ENCODE measurements around the gene PEAK1. TPM values are rescaled to one million over a fixed set of nuclear protein-coding genes. Genes with fewer than 3 reads are reported as not detected.

The PEAK1 gene
- total RNA-seq, 1 donor from 2014 or later = 125 TPM

DNA sequence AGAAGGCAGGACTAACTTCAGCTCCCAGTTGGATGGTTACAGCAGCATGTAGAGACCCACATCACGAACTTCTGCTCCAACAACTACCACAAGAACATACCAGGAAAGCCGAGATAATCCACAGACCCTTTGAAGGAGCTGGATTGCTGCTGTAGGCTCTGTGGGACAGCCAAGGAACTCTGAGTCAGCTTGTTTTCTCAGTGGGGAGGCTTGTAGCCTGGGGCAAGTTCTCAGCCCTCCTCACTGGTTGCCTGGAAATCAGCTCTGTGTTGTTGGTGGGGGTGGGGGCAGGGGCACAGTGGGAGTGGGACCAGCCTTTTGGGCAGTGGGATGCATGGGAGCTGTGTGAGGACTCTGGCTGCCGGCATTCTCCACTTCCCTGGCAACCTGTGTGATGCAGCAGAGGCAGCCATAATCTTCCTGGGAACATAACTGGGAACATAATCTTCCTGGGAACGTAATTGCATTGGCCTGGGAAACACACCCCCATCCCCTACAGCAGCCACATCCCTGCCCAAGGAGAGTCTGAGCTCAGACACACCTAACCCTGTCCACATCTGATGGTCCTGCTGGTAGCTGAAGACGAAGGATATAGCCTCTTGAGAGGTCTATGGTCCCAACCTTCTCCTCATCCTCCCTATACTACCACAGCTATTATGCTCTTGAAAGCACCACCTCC, 153.1 kb downstream of the PEAK1 start:
- Mint-ChIP-seq H3K27me3 (ENCODE audit: unreplicated experiment) (no peaks in the 10 kb centered on the region), H3K36me3 (ENCODE audit: unreplicated experiment) (peaks cover 43% of the 10 kb centered on the region), H3K4me3 (ENCODE audit: unreplicated experiment) (no peak overlapping the region), H3K27ac (ENCODE audit: unreplicated experiment) (peak overlapping the region; percentile 76), H3K9me3 (ENCODE audit: unreplicated experiment) (peaks cover 25% of the 10 kb centered on the region), H3K4me1 (ENCODE audit: unreplicated experiment) (peaks cover 28% of the 10 kb centered on the region)
- no peak for TF ChIP-seq CTCF (IDR thresholded peaks at IDR 0.05)
- peak; percentile 92 for DNase-seq (ENCODE audit: extremely low spot score, unreplicated experiment)

DNA sequence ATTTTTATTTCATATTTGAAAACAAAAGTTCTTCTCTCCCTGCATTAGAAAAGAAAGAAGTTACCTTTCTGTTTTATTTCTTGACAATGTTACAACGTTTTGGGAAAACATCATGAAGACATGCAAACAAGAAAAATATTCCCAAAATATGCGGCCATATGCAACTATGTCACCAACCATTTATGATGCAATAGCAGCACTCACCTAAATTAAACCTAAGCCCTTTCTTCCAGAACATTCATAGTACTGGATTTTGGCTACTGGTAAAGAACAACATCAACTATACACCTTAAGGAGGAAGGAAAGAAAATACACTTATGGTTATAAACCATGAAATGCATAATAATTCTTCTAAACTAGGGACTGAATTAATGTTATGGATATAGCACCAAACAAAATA, 164.5 kb downstream of the PEAK1 start:
- DNase-seq (ENCODE audit: extremely low spot score, unreplicated experiment) = no peak
- peaks cover 19% of the 10 kb centered on the region for H3K36me3 Mint-ChIP-seq (ENCODE audit: unreplicated experiment)
- TF ChIP-seq CTCF (IDR thresholded peaks at IDR 0.05) = no peak
- no peaks in the 10 kb centered on the region for H3K27me3 Mint-ChIP-seq (ENCODE audit: unreplicated experiment)
- no peak overlapping the region for H3K27ac Mint-ChIP-seq (ENCODE audit: unreplicated experiment)
- peaks cover 11% of the 10 kb centered on the region for H3K4me1 Mint-ChIP-seq (ENCODE audit: unreplicated experiment)
- H3K4me3 Mint-ChIP-seq (ENCODE audit: unreplicated experiment) = no peak overlapping the region
- H3K9me3 Mint-ChIP-seq (ENCODE audit: unreplicated experiment) = no peaks in the 10 kb centered on the region

DNA sequence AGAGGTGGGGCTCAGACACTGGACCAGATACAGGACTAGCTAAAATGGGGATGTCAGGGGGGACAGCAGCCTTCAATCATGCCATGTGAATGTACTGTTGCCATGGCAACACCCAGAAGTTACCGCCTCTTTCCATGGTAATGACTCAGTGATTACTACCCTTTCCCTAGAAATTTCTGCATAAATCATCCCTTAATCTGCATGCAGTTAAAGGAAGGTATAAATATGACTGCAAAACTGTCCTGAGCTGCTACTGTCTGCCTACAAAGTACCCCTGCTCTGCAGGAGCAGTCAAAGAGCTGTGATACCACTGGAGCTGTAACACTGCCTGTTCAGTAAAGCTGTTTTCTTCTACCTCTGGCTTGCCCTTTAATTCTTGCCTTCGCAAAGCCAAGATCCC, 168.2 kb downstream of the PEAK1 start:
- Mint-ChIP-seq H3K27me3 (ENCODE audit: unreplicated experiment) (no peaks in the 10 kb centered on the region), H3K27ac (ENCODE audit: unreplicated experiment) (no peak overlapping the region), H3K9me3 (ENCODE audit: unreplicated experiment) (no peaks in the 10 kb centered on the region), H3K36me3 (ENCODE audit: unreplicated experiment) (peaks cover 20% of the 10 kb centered on the region), H3K4me3 (ENCODE audit: unreplicated experiment) (no peak overlapping the region), H3K4me1 (ENCODE audit: unreplicated experiment) (no peaks in the 10 kb centered on the region)
- no peak for TF ChIP-seq CTCF (IDR thresholded peaks at IDR 0.05)
- DNase-seq (ENCODE audit: extremely low spot score, unreplicated experiment) = no peak

DNA sequence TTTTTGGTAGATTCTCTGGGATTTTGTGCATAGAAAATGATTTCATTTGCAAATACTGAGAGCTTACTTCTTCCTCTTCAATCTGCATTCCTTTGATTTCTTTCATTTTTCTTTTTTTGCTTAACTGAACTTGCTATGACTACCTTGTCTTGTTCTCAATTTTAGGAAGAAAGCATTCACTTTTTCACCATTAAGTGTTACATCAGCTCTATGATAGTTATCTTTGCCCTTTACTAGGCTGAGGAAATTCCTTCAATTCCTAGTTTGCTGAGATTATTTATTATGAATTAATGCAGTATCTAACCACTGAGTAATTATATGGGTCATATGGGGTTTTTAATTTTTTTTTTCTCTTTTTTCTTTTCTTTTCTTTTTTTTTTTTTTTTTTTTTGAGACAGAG, 172.8 kb downstream of the PEAK1 start:
- peaks cover 7% of the 10 kb centered on the region for H3K4me1 Mint-ChIP-seq (ENCODE audit: unreplicated experiment)
- H3K27ac Mint-ChIP-seq (ENCODE audit: unreplicated experiment) = no peak overlapping the region
- no peak for DNase-seq (ENCODE audit: extremely low spot score, unreplicated experiment)
- peaks cover 28% of the 10 kb centered on the region for H3K36me3 Mint-ChIP-seq (ENCODE audit: unreplicated experiment)
- no peaks in the 10 kb centered on the region for H3K27me3 Mint-ChIP-seq (ENCODE audit: unreplicated experiment)
- no peak for TF ChIP-seq CTCF (IDR thresholded peaks at IDR 0.05)
- no peaks in the 10 kb centered on the region for H3K9me3 Mint-ChIP-seq (ENCODE audit: unreplicated experiment)
- H3K4me3 Mint-ChIP-seq (ENCODE audit: unreplicated experiment) = no peak overlapping the region

DNA sequence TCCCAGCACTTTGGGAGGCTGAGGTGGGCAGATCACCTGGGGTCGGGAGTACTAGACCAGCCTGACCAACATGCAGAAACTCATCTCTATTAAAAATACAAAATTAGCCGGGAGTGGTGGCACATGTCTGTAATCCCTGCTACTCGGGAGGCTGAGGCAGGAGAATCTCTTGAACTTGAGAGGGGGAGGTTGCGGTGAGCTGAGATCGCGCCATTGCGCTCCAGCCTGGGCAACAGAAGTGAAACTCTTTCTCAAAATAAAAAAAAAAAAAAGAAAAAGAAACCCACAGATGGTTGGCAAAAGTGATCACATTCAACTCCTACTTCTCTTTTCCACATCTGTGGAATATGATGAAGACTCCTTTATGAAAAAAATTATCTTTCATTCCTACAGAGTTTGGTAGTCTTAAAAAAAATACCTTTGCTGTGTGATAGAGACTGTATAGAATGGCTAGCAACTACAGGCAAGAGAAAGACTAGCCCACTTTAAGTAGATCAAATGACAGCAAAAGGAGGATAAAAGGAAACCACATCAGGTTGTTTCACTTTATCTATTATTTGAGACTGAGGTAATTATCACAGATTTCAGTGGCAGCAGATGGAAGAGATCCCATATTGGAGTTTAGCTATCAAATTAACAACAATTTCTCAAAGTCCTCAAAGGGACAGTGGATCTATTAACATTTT, 176.0 kb downstream of the PEAK1 start:
- Mint-ChIP-seq H3K4me1 (ENCODE audit: unreplicated experiment) (peaks cover 17% of the 10 kb centered on the region), H3K4me3 (ENCODE audit: unreplicated experiment) (no peak overlapping the region), H3K27me3 (ENCODE audit: unreplicated experiment) (no peaks in the 10 kb centered on the region), H3K36me3 (ENCODE audit: unreplicated experiment) (peaks cover 13% of the 10 kb centered on the region), H3K9me3 (ENCODE audit: unreplicated experiment) (no peaks in the 10 kb centered on the region), H3K27ac (ENCODE audit: unreplicated experiment) (peak overlapping the region; percentile 70)
- DNase-seq (ENCODE audit: extremely low spot score, unreplicated experiment) = no peak
- no peak for TF ChIP-seq CTCF (IDR thresholded peaks at IDR 0.05)
